HepG2 (cell line): ENCODE measurements around the gene CYP26B1. TPM values are rescaled to one million over a fixed set of nuclear protein-coding genes. Genes with fewer than 3 reads are reported as not detected.
A peak's percentile ranks its signal among the peaks of the same experiment; 100 is the strongest.

Experiments
- ATAC-seq: fragments of 200-7000 bp; cut with Tn5 transposase; 3 replicates; pipeline ENCODE4 v1.9.1; 2020; ENCODE audit warnings: mild to moderate bottlenecking, moderate library complexity
- BruUV-seq: library from RNA; stranded (reverse); fragments of 400-500 nt; replicated peaks from 2 replicates; lab custom pipeline; 2021; lab: Mats Ljungman, UMichigan
- CTCF ChIA-PET: fragments of 300-600 bp; formaldehyde crosslinking; extraction: SDS; loops from one replicate; lab custom pipeline; 2021; ENCODE audit warnings: low total read pairs, inconsistent platforms, low intra/inter-chr PET ratio; lab: Yijun Ruan, JAX
- POLR2A ChIA-PET: fragments of 350-600 bp; sonication (Branson Sonifier 250); formaldehyde crosslinking; loops from one replicate; lab custom pipeline; 2020; ENCODE audit warnings: antibody characterized with exemption, inconsistent platforms; lab: Yijun Ruan, JAX
- DNase-seq: peaks from one replicate; pipeline ENCODE4 v3.0.0-alpha.2; 2015; ENCODE audit warnings: low spot score
- FAIRE-seq: peaks from 3 replicates; lab custom pipeline; 2011; peaks lifted over from hg19 to GRCh38; lab: Jason Lieb, UNC
- H2AFZ ChIP-seq: one replicate; pipeline ENCODE4 v1.6.1; 2011; ENCODE audit warnings: low read length, inconsistent platforms
- H3K27ac ChIP-seq: fragments of 300-600 bp; 3 replicates; pipeline ENCODE4 v1.8.0; 2011; ENCODE audit warnings: mixed run types, mild to moderate bottlenecking, mixed read lengths, low read length, inconsistent platforms; ENCODE audit not compliant: insufficient read depth; ENCODE audit errors: extremely low read length
- H3K27me3 ChIP-seq, 2 experiments: fragments of 200-600 bp in 1 of 2; 2 replicates in 1 of 2; 3 replicates in 1 of 2; pipeline versions ENCODE4 v1.6.0 to v1.8.0; 2011; ENCODE audit warnings: low read length in 2 of 2, mild to moderate bottlenecking in 2 of 2, moderate library complexity in 2 of 2, inconsistent platforms in 1 of 2; ENCODE audit not compliant: insufficient read depth in 2 of 2, control insufficient read depth in 1 of 2
- H3K36me3 ChIP-seq, 2 experiments: fragments of 200-600 bp in 1 of 2; replicated peaks in 1 of 2; 2 replicates in 1 of 2; 3 replicates in 1 of 2; pipeline versions ENCODE4 v1.5.1 to v1.8.0; 2011; ENCODE audit warnings: low read length in 2 of 2, inconsistent platforms in 1 of 2; ENCODE audit not compliant: insufficient read depth in 2 of 2, control insufficient read depth in 1 of 2
- H3K4me1 ChIP-seq: 2 replicates; pipeline ENCODE4 v1.5.1; 2012; ENCODE audit warnings: low read length, inconsistent platforms; ENCODE audit not compliant: insufficient read depth
- H3K4me2 ChIP-seq: 2 replicates; pipeline ENCODE4 v1.6.0; 2011; ENCODE audit warnings: low read depth, low read length, inconsistent platforms
- H3K4me3 ChIP-seq, 3 experiments: fragments of 200-600 bp in 1 of 3; sonication (generic), shearing (Covaris generic) in 1 of 3; replicated peaks in 1 of 3; 2 replicates each; pipeline ENCODE4 v1.5.1; 2011 to 2016; ENCODE audit warnings: low read length in 3 of 3, inconsistent platforms in 2 of 3, low read depth in 2 of 3, mild to moderate bottlenecking in 2 of 3, control low read depth in 1 of 3, mixed read lengths in 1 of 3; ENCODE audit not compliant: insufficient read depth in 1 of 3
- H3K79me2 ChIP-seq: one replicate; pipeline ENCODE4 v1.6.1; 2011; ENCODE audit warnings: low read length, inconsistent platforms; ENCODE audit not compliant: insufficient read depth
- H3K9ac ChIP-seq: 2 replicates; pipeline ENCODE4 v1.6.0; 2011; ENCODE audit warnings: mild to moderate bottlenecking, low read depth, low read length, inconsistent platforms; ENCODE audit not compliant: insufficient read depth
- H3K9me3 ChIP-seq: 2 replicates; pipeline ENCODE4 v1.5.1; 2012; ENCODE audit warnings: mild to moderate bottlenecking, low read length
- H4K20me1 ChIP-seq: 2 replicates; pipeline ENCODE4 v1.6.0; 2011; ENCODE audit warnings: inconsistent platforms, mild to moderate bottlenecking, low read length, moderate library complexity; ENCODE audit not compliant: insufficient read depth
- ATF1 ChIP-seq: IDR thresholded peaks from 2 replicates; pipeline ENCODE4 v1.6.1; 2016; ENCODE audit warnings: mild to moderate bottlenecking, control low read depth
- CAMTA2 ChIP-seq: sonication (generic); formaldehyde crosslinking; IDR thresholded peaks from 2 replicates; pipeline ENCODE4 v1.4.0; 2020; ENCODE audit warnings: mild to moderate bottlenecking, missing genetic modification reagents, borderline replicate concordance
- GABPA ChIP-seq, 2 experiments: IDR thresholded peaks; 2 replicates each; pipeline ENCODE4 v1.6.1; 2011 to 2016; ENCODE audit warnings: low read depth in 2 of 2, low read length in 1 of 2, missing biosample characterization in 1 of 2, missing genetic modification characterization in 1 of 2
- NCOA1 ChIP-seq: sonication (generic); formaldehyde crosslinking; IDR thresholded peaks from 2 replicates; pipeline ENCODE4 v1.9.0; 2021; ENCODE audit warnings: missing genetic modification reagents
- NR2F1 ChIP-seq, 2 experiments: fragments of 450-650 bp in 1 of 2; formaldehyde crosslinking in 1 of 2; IDR thresholded peaks; 2 replicates each; pipeline versions ENCODE4 v1.5.0 to v1.6.1; 2016 to 2020; ENCODE audit warnings: mild to moderate bottlenecking in 1 of 2, missing compliant biosample characterization in 1 of 2, missing genetic modification reagents in 1 of 2, moderate library complexity in 1 of 2
- PRDM10 ChIP-seq: sonication (generic); formaldehyde crosslinking; IDR thresholded peaks from 2 replicates; pipeline ENCODE4 v1.4.0; 2020; ENCODE audit warnings: low read depth, missing genetic modification reagents
- ZBTB4 ChIP-seq: sonication (generic); formaldehyde crosslinking; IDR thresholded peaks from 2 replicates; pipeline ENCODE4 v1.4.0; 2020; ENCODE audit warnings: missing genetic modification reagents, mild to moderate bottlenecking, borderline replicate concordance
- ZNF580 ChIP-seq: IDR thresholded peaks from 2 replicates; pipeline ENCODE4 v1.6.1; 2016; ENCODE audit warnings: low read depth, borderline replicate concordance
- ZNF879 ChIP-seq: sonication (generic); formaldehyde crosslinking; IDR thresholded peaks from 2 replicates; pipeline ENCODE4 v1.8.1; 2023; ENCODE audit warnings: missing genetic modification reagents
- ZSCAN21 ChIP-seq: sonication (generic); formaldehyde crosslinking; IDR thresholded peaks from 2 replicates; pipeline ENCODE4 v1.8.0; 2022; ENCODE audit warnings: mild to moderate bottlenecking, missing genetic modification reagents, moderate library complexity, borderline replicate concordance
- WGBS: methylation state at CpG from one replicate; pipeline ENCODE4 v1.1.6; 2017; ENCODE audit warnings: low lambda C conversion rate; 5-methylcytosine and 5-hydroxymethylcytosine counted together
- in situ Hi-C: cut with HindIII; loops from 2 replicates; pipeline ENCODE4 v1.10.0; 2017; ENCODE audit warnings: low pct_unique_long_range_greater_than_20kb; ENCODE audit not compliant: extremely low pct_ligation_motif_present
- intact Hi-C: fragments of 100-400 bp; cut with micrococcal nuclease; formaldehyde crosslinking; loops from one replicate; pipeline ENCODE4 v1.10.0; 2022; ENCODE audit not compliant: unreplicated experiment
- polyA plus RNA-seq, 8 experiments: library from polyadenylated mRNA; depleted of rRNA in 3 of 8; stranded (reverse) in 7 of 8; unstranded in 1 of 8; fragments of >200 nt; fragmentation: Illumina TruSeq in 4 of 8; extraction: Trizol in 4 of 8; gene quantifications; 2 replicates each; pipeline versions ENCODE4 v1.2.1 to v1.2.3, GENCODE V29; 2011 to 2016; ENCODE audit warnings: low read depth in 4 of 8, missing spikeins in 1 of 8, mixed read lengths in 1 of 8; ENCODE audit not compliant: insufficient read depth in 1 of 8
- total RNA-seq, 5 experiments: library from RNA; depleted of rRNA; stranded (reverse); fragments of >200 nt; fragmentation: Illumina TruSeq; extraction: Trizol; gene quantifications; 2 replicates each; pipeline ENCODE4 v1.2.3, GENCODE V29; 2016; ENCODE audit warnings: low read depth in 1 of 5

The CYP26B1 gene
- total and polyA plus RNA-seq, 2 of the 13 experiments (the other 11 are each of a cell fraction or from before 2014, with no cell fraction given), result 0.05 to 0.07 TPM

GRCh38 chr2:72082887-72083286, 64.8 kb downstream of the CYP26B1 start:
- BruUV-seq, result no TSS peak
- intact Hi-C loops, result no loop called here
- no peaks in the 10 kb centered on the region; the same call in 1 of the 2 replicates for H3K9me3 ChIP-seq
- peaks cover 8% of the 10 kb centered on the region; the same call in 1 of the 2 replicates for H4K20me1 ChIP-seq
- DNase-seq (no peak), ATAC-seq (no peak), FAIRE-seq (no peak)
- no peak overlapping the region for H3K4me3 ChIP-seq
- no peak overlapping the region for H2AFZ ChIP-seq
- CTCF ChIA-PET, result no interaction called here
- TF ChIP-seq NR2F1 (CRISPR knock-in tag; IDR thresholded peaks at IDR 0.05) (no peak), ATF1 (no peak), GABPA (IDR thresholded peaks at IDR 0.05; ENCODE audit: low read depth, low read length) (0 out of 2 replicates have a peak, but pooled peaks have one; percentile 15), GABPA (CRISPR knock-in tag; IDR thresholded peaks at IDR 0.05; ENCODE audit: low read depth) (no peak)
- no peak overlapping the region for H3K4me2 ChIP-seq
- no peak overlapping the region for H3K9ac ChIP-seq
- in situ Hi-C loops, result no loop called here
- peaks cover 14% of the 10 kb centered on the region for H3K4me1 ChIP-seq
- H3K36me3 ChIP-seq, result no peaks in the 10 kb centered on the region
- 62% methylated on average over 17 of the region's 17 CpGs for WGBS
- peaks cover 26 to 85% of the 10 kb centered on the region in 2 experiments for H3K27me3 ChIP-seq
- H3K27ac ChIP-seq, result no peak overlapping the region
- POLR2A ChIA-PET, result no interaction called here
- no peaks in the 10 kb centered on the region for H3K79me2 ChIP-seq

- CTCF ChIA-PET, result no interaction called here
- H3K4me1 ChIP-seq, result peaks cover 22% of the 10 kb centered on the region
- H2AFZ ChIP-seq, result no peak overlapping the region
- ATAC-seq (no peak), DNase-seq (no peak), FAIRE-seq (no peak)
- no peaks in the 10 kb centered on the region for H3K79me2 ChIP-seq
- 80% methylated on average over 12 of the region's 12 CpGs for WGBS
- H3K27ac ChIP-seq, result no peak overlapping the region
- peaks cover 26 to 82% of the 10 kb centered on the region in 2 experiments for H3K27me3 ChIP-seq
- BruUV-seq, result no TSS peak
- no peak overlapping the region for H3K9ac ChIP-seq
- intact Hi-C loops, result no loop called here
- H3K4me3 ChIP-seq, result no peak overlapping the region
- H3K36me3 ChIP-seq, result no peaks in the 10 kb centered on the region
- no peaks in the 10 kb centered on the region; the same call in 1 of the 2 replicates for H3K9me3 ChIP-seq
- H3K4me2 ChIP-seq, result no peak overlapping the region
- POLR2A ChIA-PET, result no interaction called here
- in situ Hi-C loops, result no loop called here
- H4K20me1 ChIP-seq, result peaks cover 8% of the 10 kb centered on the region
- TF ChIP-seq ZNF879 (CRISPR knock-in tag) (no peak), CAMTA2 (no peak), ZNF580 (CRISPR knock-in tag) (no peak), PRDM10 (CRISPR knock-in tag) (no peak), NCOA1 (CRISPR knock-in tag) (no peak), ZBTB4 (CRISPR knock-in tag) (no peak), ZSCAN21 (CRISPR knock-in tag) (no peak)
Observed at GRCh38 chr2:72082021-72082601, 65.6 kb downstream of the CYP26B1 start.
